Keratinocyte (primary cell): Measurements from ENCODE around the gene MORC4. TPM values are rescaled to one million over a fixed set of nuclear protein-coding genes. Genes with fewer than 3 reads are reported as not detected.

Experiments
- DNase-seq: peaks from one replicate; pipeline ENCODE4 v3.0.0-alpha.2; 2011; ENCODE audit warnings: low read depth, missing footprints, low spot score
- FAIRE-seq: peaks from 2 replicates; lab custom pipeline; 2011; peaks lifted over from hg19 to GRCh38; lab: Jason Lieb, UNC
- H2AFZ ChIP-seq: 2 replicates; pipeline ENCODE4 v1.6.0; 2012; ENCODE audit warnings: low read length, control low read depth, inconsistent platforms; ENCODE audit not compliant: control insufficient read depth
- H3K27ac ChIP-seq: 2 replicates; pipeline ENCODE4 v1.5.1; 2011; ENCODE audit warnings: low read length; ENCODE audit not compliant: control insufficient read depth, insufficient read depth
- H3K27me3 ChIP-seq: 3 replicates; pipeline ENCODE4 v1.6.0; 2011; ENCODE audit warnings: low read length; ENCODE audit not compliant: control insufficient read depth, insufficient read depth; ENCODE audit errors: extremely low read depth
- H3K36me3 ChIP-seq, 2 experiments: 2 replicates in 1 of 2; 3 replicates in 1 of 2; pipeline ENCODE4 v1.5.1; 2011; ENCODE audit warnings: low read length in 2 of 2, mild to moderate bottlenecking in 1 of 2; ENCODE audit not compliant: control insufficient read depth in 2 of 2, insufficient read depth in 2 of 2; ENCODE audit errors: extremely low read depth in 1 of 2
- H3K4me1 ChIP-seq: 3 replicates; pipeline ENCODE4 v1.5.1; 2011; ENCODE audit warnings: low read length; ENCODE audit not compliant: control insufficient read depth, insufficient read depth; ENCODE audit errors: extremely low read depth
- H3K4me2 ChIP-seq: 3 replicates; pipeline ENCODE4 v1.6.0; 2011; ENCODE audit warnings: low read depth, low read length; ENCODE audit not compliant: control insufficient read depth, insufficient read depth; ENCODE audit errors: extremely low read depth
- H3K4me3 ChIP-seq, 3 experiments: fragments of 200-600 bp in 1 of 3; sonication (generic) in 1 of 3; 2 replicates in 2 of 3; 3 replicates in 1 of 3; pipeline ENCODE4 v1.5.1; 2011 to 2016; ENCODE audit warnings: low read length in 3 of 3, mild to moderate bottlenecking in 3 of 3, control low read depth in 2 of 3, inconsistent platforms in 1 of 3, low read depth in 1 of 3, mixed read lengths in 1 of 3, mixed run types in 1 of 3, moderate library complexity in 1 of 3; ENCODE audit not compliant: control insufficient read depth in 2 of 3, insufficient read depth in 2 of 3; ENCODE audit errors: extremely low read depth in 1 of 3
- H3K79me2 ChIP-seq: 2 replicates; pipeline ENCODE4 v1.6.0; 2012; ENCODE audit warnings: low read length; ENCODE audit not compliant: control insufficient read depth, insufficient read depth
- H3K9ac ChIP-seq: 3 replicates; pipeline ENCODE4 v1.6.0; 2011; ENCODE audit warnings: low read length; ENCODE audit not compliant: control insufficient read depth, insufficient read depth; ENCODE audit errors: extremely low read depth
- H3K9me1 ChIP-seq: 3 replicates; pipeline ENCODE4 v1.6.0; 2011; ENCODE audit warnings: low read length; ENCODE audit not compliant: control insufficient read depth, insufficient read depth; ENCODE audit errors: extremely low read depth
- H3K9me3 ChIP-seq: 2 replicates; pipeline ENCODE4 v1.5.1; 2012; ENCODE audit warnings: low read depth, low read length; ENCODE audit not compliant: control insufficient read depth
- H4K20me1 ChIP-seq: 3 replicates; pipeline ENCODE4 v1.6.0; 2011; ENCODE audit warnings: low read length; ENCODE audit not compliant: control insufficient read depth, insufficient read depth; ENCODE audit errors: extremely low read depth
- EZH2 ChIP-seq: IDR thresholded peaks from one replicate; pipeline ENCODE4 v1.6.1; 2012; ENCODE audit warnings: inconsistent platforms, mild to moderate bottlenecking, low read length, moderate library complexity
- dilution Hi-C: fragments of 300-500 bp; cut with MboI; formaldehyde crosslinking; loops from one replicate; pipeline ENCODE4 v1.7.0; 2020; ENCODE audit warnings: low sequenced_read_pairs; ENCODE audit not compliant: extremely low pct_ligation_motif_present
- polyA plus RNA-seq, 5 experiments: library from polyadenylated mRNA; depleted of rRNA in 3 of 5; stranded (reverse) in 3 of 5; stranded (forward) in 1 of 5; unstranded in 1 of 5; fragments of >200 nt; gene quantifications; 1 replicate in 1 of 5; 2 replicates in 3 of 5; 3 replicates in 1 of 5; pipeline versions ENCODE4 v1.2.1 to v1.2.3, GENCODE V29; 2011 to 2012; ENCODE audit warnings: missing spikeins in 2 of 5, low read depth in 1 of 5, low replicate concordance in 1 of 5
- TF ChIP-seq, protein P1 (sequence below), 3 experiments: IDR thresholded peaks in 1 of 3; conservative IDR thresholded peaks in 1 of 3; optimal IDR thresholded peaks in 1 of 3; 2 replicates in 2 of 3; 3 replicates in 1 of 3; pipeline versions ENCODE3 to v1.5.1; 2011; ENCODE audit warnings: low read length in 3 of 3, mild to moderate bottlenecking in 3 of 3, moderate library complexity in 2 of 3, control low read depth in 1 of 3, inconsistent platforms in 1 of 3; ENCODE audit not compliant: insufficient read depth in 2 of 3; ENCODE audit errors: extremely low read depth in 1 of 3

Gene MORC4
- polyA plus RNA-seq, 1 donor (not counting 4 experiments of a cell fraction or from before 2014, with no cell fraction given): 21.0 TPM

DNA sequence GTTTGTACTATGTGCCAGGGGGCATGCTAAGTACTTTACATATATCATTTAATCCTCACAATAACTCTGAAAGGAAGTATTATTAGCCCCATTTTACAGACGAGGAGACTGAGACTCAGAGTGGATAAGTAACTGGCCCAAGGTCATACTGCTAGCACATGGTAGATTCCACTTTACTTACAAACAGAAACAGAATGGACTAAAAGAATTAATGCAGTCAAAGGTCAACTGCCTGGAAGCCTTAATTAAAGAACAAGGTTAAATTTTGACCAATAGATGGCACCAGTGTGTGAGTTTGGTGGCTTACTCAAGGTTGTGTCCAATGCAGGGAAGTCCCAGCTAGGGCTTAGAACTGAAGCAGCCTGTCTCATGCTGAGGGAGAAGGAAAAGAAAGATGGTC is 101.5 kb downstream of the MORC4 start:
- H3K4me2 ChIP-seq: no peak overlapping the region
- H3K79me2 ChIP-seq: no peaks in the 10 kb centered on the region
- TF ChIP-seq EZH2: no peak
- TF ChIP-seq, protein P1, sequence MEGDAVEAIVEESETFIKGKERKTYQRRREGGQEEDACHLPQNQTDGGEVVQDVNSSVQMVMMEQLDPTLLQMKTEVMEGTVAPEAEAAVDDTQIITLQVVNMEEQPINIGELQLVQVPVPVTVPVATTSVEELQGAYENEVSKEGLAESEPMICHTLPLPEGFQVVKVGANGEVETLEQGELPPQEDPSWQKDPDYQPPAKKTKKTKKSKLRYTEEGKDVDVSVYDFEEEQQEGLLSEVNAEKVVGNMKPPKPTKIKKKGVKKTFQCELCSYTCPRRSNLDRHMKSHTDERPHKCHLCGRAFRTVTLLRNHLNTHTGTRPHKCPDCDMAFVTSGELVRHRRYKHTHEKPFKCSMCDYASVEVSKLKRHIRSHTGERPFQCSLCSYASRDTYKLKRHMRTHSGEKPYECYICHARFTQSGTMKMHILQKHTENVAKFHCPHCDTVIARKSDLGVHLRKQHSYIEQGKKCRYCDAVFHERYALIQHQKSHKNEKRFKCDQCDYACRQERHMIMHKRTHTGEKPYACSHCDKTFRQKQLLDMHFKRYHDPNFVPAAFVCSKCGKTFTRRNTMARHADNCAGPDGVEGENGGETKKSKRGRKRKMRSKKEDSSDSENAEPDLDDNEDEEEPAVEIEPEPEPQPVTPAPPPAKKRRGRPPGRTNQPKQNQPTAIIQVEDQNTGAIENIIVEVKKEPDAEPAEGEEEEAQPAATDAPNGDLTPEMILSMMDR (optimal IDR thresholded peaks at IDR 0.05 in 1 of 3, IDR thresholded peaks at IDR 0.05 in 1 of 3, conservative IDR thresholded peaks at IDR 0.05 in 1 of 3; ENCODE audit: extremely low read depth in 1 of 3, insufficient read depth in 2 of 3, low read length in 3 of 3): peak; percentile 47 to 55 (median 47)
- no peaks in the 10 kb centered on the region for H3K9me1 ChIP-seq
- H3K36me3 ChIP-seq: no peaks in the 10 kb centered on the region
- no peak overlapping the region for H3K9ac ChIP-seq
- peaks cover 13% of the 10 kb centered on the region for H3K4me1 ChIP-seq
- no peak overlapping the region for H3K4me3 ChIP-seq
- FAIRE-seq (peak; percentile 78), DNase-seq (no peak)
- dilution Hi-C loops: no loop called here
- no peak overlapping the region for H3K27ac ChIP-seq
- H3K27me3 ChIP-seq: peaks cover 7% of the 10 kb centered on the region
- no peaks in the 10 kb centered on the region for H4K20me1 ChIP-seq
- no peaks in the 10 kb centered on the region for H3K9me3 ChIP-seq
- H2AFZ ChIP-seq: no peak overlapping the region

DNA sequence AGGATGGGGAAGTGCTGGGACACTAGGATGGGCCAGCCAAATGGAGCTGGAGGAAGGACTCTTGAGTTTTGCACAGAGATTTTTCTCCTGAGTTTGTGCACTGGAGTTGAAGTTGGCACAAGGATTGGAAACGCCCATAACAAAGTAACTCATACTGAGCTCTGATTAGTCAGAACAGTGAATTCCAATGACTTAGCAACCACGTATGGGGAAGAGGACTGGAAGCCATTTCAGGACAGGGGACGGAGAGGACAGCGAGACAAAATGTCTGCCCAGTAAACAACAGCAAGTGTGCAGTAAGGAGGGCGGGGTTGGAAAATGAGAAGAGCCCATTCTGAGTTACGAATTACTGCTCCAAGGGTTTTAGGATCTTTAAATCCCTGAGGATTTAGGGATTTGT is 102.8 kb downstream of the MORC4 start:
- Histone ChIP-seq H3K27me3 (no peaks in the 10 kb centered on the region), H2AFZ (peak overlapping the region; percentile 3), H3K27ac (no peak overlapping the region), H3K9me1 (no peaks in the 10 kb centered on the region), H3K4me3 (no peak overlapping the region), H3K36me3 (no peaks in the 10 kb centered on the region), H3K9ac (no peak overlapping the region), H3K4me1 (peaks cover 13% of the 10 kb centered on the region), H3K79me2 (no peaks in the 10 kb centered on the region), H4K20me1 (no peaks in the 10 kb centered on the region), H3K9me3 (no peaks in the 10 kb centered on the region), H3K4me2 (no peak overlapping the region)
- dilution Hi-C loops: no loop called here
- no peak for DNase-seq
- no peak for TF ChIP-seq EZH2
- TF ChIP-seq, protein P1 (optimal IDR thresholded peaks at IDR 0.05 in 1 of 3, IDR thresholded peaks at IDR 0.05 in 1 of 3, conservative IDR thresholded peaks at IDR 0.05 in 1 of 3; ENCODE audit: extremely low read depth in 1 of 3, insufficient read depth in 2 of 3, low read length in 3 of 3): no peak
- peak; percentile 5 for FAIRE-seq
